Measurements from ENCODE around the gene VCP. TPM values are rescaled to one million over a fixed set of nuclear protein-coding genes. Genes with fewer than 3 reads are reported as not detected.

Gene VCP
- total RNA-seq, 2 experiments from 2014 or later, result 218 to 245 TPM

DNA sequence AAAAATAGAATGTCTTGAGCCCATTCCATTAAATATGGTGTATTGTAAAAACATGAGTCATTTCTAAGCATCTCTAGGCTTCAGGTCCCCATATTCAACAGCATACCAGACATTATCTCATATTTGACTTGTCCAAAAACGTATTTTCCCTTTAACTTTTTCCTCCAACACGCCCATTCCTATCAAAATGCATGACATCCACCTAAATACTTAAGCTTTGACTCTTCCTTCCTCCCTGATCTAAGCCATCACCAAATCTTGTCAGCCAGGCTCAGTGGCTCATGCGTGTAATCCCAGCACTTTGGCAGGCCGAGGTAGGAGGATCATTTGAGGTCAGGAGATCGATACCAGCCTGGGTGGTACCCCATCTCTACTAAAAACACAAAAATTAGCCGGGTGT is 23.9 kb downstream of the VCP start:
- TF ChIP-seq, protein P1, sequence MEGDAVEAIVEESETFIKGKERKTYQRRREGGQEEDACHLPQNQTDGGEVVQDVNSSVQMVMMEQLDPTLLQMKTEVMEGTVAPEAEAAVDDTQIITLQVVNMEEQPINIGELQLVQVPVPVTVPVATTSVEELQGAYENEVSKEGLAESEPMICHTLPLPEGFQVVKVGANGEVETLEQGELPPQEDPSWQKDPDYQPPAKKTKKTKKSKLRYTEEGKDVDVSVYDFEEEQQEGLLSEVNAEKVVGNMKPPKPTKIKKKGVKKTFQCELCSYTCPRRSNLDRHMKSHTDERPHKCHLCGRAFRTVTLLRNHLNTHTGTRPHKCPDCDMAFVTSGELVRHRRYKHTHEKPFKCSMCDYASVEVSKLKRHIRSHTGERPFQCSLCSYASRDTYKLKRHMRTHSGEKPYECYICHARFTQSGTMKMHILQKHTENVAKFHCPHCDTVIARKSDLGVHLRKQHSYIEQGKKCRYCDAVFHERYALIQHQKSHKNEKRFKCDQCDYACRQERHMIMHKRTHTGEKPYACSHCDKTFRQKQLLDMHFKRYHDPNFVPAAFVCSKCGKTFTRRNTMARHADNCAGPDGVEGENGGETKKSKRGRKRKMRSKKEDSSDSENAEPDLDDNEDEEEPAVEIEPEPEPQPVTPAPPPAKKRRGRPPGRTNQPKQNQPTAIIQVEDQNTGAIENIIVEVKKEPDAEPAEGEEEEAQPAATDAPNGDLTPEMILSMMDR (IDR thresholded peaks at IDR 0.05), result no peak
- peaks cover 26% of the 10 kb centered on the region for H3K36me3 ChIP-seq (ENCODE audit: insufficient read depth, low read length)
- peaks cover 44% of the 10 kb centered on the region for H3K36me3 Mint-ChIP-seq (ENCODE audit: low read depth)
- no peaks in the 10 kb centered on the region for H3K27me3 Mint-ChIP-seq
- H3K9me3 ChIP-seq (ENCODE audit: control insufficient read depth in 1 of 2, insufficient read depth in 1 of 2, low read length in 2 of 2), result no peaks in the 10 kb centered on the region
- peaks cover 5% of the 10 kb centered on the region for H3K4me1 Mint-ChIP-seq (ENCODE audit: low read depth)
- no peaks in the 10 kb centered on the region for H3K9me3 Mint-ChIP-seq
- H3K27me3 ChIP-seq (ENCODE audit: control insufficient read depth in 1 of 2, insufficient read depth in 2 of 2, low read length in 2 of 2), result no peaks in the 10 kb centered on the region
- ATAC-seq (ENCODE audit: poor library complexity), result no peak
- H3K4me3 Mint-ChIP-seq, result no peak overlapping the region
- no peaks in the 10 kb centered on the region for H3K4me1 ChIP-seq (ENCODE audit: insufficient read depth, low read length)
- CTCF ChIA-PET, result interaction anchor here (1.8 kb wide), 1 partner anchor 149 kb away, joined by 4 read pairs; no protein-coding TSS in a partner anchor
- no peak overlapping the region for H3K4me3 ChIP-seq (ENCODE audit: low read length)
- DNase-seq, result no peak
- intact Hi-C loops (cut with DNase I, micrococcal nuclease), result no loop called here
- POLR2A ChIA-PET, result no interaction called here
- no peak overlapping the region for H3K27ac Mint-ChIP-seq
- H3K27ac ChIP-seq (ENCODE audit: low read depth in 1 of 2, low read length in 2 of 2), result no peak overlapping the region

DNA sequence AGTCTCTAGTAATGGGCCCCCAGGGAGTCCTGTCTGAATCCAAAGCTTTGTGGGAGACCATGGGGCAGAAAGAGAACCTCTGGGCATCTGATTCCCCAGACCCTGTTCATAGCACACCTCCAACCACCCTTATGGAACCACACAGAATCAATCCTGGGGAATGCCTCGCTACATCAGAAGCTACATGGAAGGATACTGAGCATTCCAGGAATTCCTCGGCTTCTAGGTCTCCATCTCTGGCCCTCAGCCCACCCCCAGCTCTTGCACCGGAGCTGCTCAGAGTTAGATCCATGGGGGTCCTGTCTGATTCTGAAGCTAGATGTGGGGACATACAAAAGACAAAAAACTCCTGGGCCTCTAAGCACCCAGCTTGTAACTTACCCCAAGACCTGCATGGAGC is 28.4 kb downstream of the VCP start:
- Histone ChIP-seq H3K9me3 (ENCODE audit: control insufficient read depth in 1 of 2, insufficient read depth in 1 of 2, low read length in 2 of 2) (no peaks in the 10 kb centered on the region), H3K27me3 (ENCODE audit: control insufficient read depth in 1 of 2, insufficient read depth in 2 of 2, low read length in 2 of 2) (no peaks in the 10 kb centered on the region), H3K4me1 (ENCODE audit: insufficient read depth, low read length) (no peaks in the 10 kb centered on the region), H3K27ac (ENCODE audit: low read depth in 1 of 2, low read length in 2 of 2) (no peak overlapping the region), H3K36me3 (ENCODE audit: insufficient read depth, low read length) (peaks cover 31% of the 10 kb centered on the region), H3K4me3 (ENCODE audit: low read length) (no peak overlapping the region)
- H3K36me3 Mint-ChIP-seq (ENCODE audit: low read depth), result peaks cover 33% of the 10 kb centered on the region
- no peak overlapping the region for H3K27ac Mint-ChIP-seq
- H3K4me1 Mint-ChIP-seq (ENCODE audit: low read depth), result no peaks in the 10 kb centered on the region
- intact Hi-C loops (cut with DNase I, micrococcal nuclease), result no loop called here
- no peaks in the 10 kb centered on the region for H3K27me3 Mint-ChIP-seq
- TF ChIP-seq, protein P1 (IDR thresholded peaks at IDR 0.05), result no peak
- ATAC-seq (ENCODE audit: poor library complexity) (no peak), DNase-seq (no peak)
- H3K4me3 Mint-ChIP-seq, result no peak overlapping the region
- no peaks in the 10 kb centered on the region for H3K9me3 Mint-ChIP-seq
- ChIA-PET POLR2A (interaction anchor here (1.4 kb wide), 1 partner anchor 11 kb away, joined by 3 read pairs; no protein-coding TSS in a partner anchor), CTCF (interaction anchor here (1.3 kb wide), 1 partner anchor 9 kb away, joined by 3 read pairs; no protein-coding TSS in a partner anchor)

DNA sequence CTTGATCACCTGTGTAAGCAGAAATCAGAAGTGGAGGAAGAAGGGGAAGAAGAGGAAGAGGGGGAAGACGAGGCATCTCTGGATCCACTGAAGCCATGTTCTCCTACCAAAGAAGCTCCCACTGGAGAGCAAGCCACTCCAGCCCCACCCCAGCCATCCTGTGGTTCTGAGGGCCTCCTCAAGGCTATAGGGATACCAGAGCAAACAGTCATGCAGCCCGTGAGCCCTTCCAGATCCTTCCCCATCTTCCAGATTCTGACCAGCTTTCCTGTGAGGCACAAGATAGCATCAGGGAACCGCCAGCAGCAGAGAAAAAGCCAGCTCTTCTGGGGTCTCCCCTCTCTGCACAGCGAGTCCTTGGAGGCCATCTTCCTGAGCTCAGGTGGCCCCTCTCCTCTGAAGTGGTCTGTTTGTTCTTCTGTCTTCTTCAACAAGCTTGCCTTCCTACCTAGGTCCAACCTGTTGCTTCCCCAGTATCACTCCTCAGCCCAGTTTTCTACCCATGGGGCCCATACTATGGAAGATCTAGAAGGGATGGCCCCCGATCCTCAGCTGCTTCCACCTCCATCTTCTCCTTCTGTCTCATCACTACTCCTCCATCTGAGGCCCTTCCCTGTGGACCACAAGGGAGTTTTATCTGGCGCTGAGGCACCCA is 29.4 kb downstream of the VCP start:
- Histone ChIP-seq H3K36me3 (ENCODE audit: insufficient read depth, low read length) (peaks cover 29% of the 10 kb centered on the region), H3K27ac (ENCODE audit: low read depth in 1 of 2, low read length in 2 of 2) (no peak overlapping the region), H3K4me1 (ENCODE audit: insufficient read depth, low read length) (no peaks in the 10 kb centered on the region), H3K4me3 (ENCODE audit: low read length) (no peak overlapping the region), H3K27me3 (ENCODE audit: control insufficient read depth in 1 of 2, insufficient read depth in 2 of 2, low read length in 2 of 2) (no peaks in the 10 kb centered on the region), H3K9me3 (ENCODE audit: control insufficient read depth in 1 of 2, insufficient read depth in 1 of 2, low read length in 2 of 2) (no peaks in the 10 kb centered on the region)
- CTCF ChIA-PET, result interaction anchor here (1.3 kb wide), 1 partner anchor 10 kb away, joined by 3 read pairs; no protein-coding TSS in a partner anchor
- Mint-ChIP-seq H3K4me3 (no peak overlapping the region), H3K4me1 (ENCODE audit: low read depth) (no peaks in the 10 kb centered on the region), H3K9me3 (no peaks in the 10 kb centered on the region), H3K27ac (no peak overlapping the region), H3K27me3 (no peaks in the 10 kb centered on the region), H3K36me3 (ENCODE audit: low read depth) (peaks cover 23% of the 10 kb centered on the region)
- TF ChIP-seq, protein P1 (IDR thresholded peaks at IDR 0.05), result no peak
- intact Hi-C loops (cut with DNase I, micrococcal nuclease), result no loop called here
- POLR2A ChIA-PET, result interaction anchor here (1.0 kb wide), 1 partner anchor 28 kb away, joined by 3 read pairs; no protein-coding TSS in a partner anchor
- DNase-seq (no peak), ATAC-seq (ENCODE audit: poor library complexity) (no peak)
